Neutrophil (primary cell): ENCODE results near the gene SSX2IP.

Experiments used
- H3K27ac ChIP-seq: fragments of 200-600 bp; sonication (generic); 2 replicates; pipeline ENCODE4 v1.5.1; 2016; ENCODE audit warnings: mild to moderate bottlenecking, moderate library complexity
- H3K27me3 ChIP-seq: fragments of 200-600 bp; sonication (generic); 2 replicates; pipeline ENCODE4 v1.6.0; 2016; ENCODE audit warnings: mild to moderate bottlenecking
- H3K36me3 ChIP-seq: fragments of 200-600 bp; sonication (generic); 2 replicates; pipeline ENCODE4 v1.5.1; 2017
- H3K4me1 ChIP-seq, 2 experiments: fragments of 200-600 bp in 1 of 2; sonication (generic) in 1 of 2; 1 replicate in 1 of 2; 2 replicates in 1 of 2; pipeline versions ENCODE4 v1.5.1 to v1.6.1; 2013 to 2016; ENCODE audit warnings: low read depth in 1 of 2, low read length in 1 of 2, mild to moderate bottlenecking in 1 of 2, moderate library complexity in 1 of 2; ENCODE audit not compliant: control insufficient read depth in 1 of 2, insufficient read depth in 1 of 2
- H3K4me3 ChIP-seq, 2 experiments: fragments of 200-600 bp in 1 of 2; sonication (generic) in 1 of 2; 1 replicate in 1 of 2; 2 replicates in 1 of 2; pipeline ENCODE4 v1.5.1; 2013 to 2016; ENCODE audit warnings: low read depth in 1 of 2, low read length in 1 of 2, mild to moderate bottlenecking in 1 of 2, moderate library complexity in 1 of 2
- H3K9me3 ChIP-seq: fragments of 200-600 bp; sonication (generic); 2 replicates; pipeline ENCODE4 v1.5.1; 2016
- TF ChIP-seq, protein P1 (sequence below): fragments of 200-600 bp; sonication (generic); IDR thresholded peaks from 2 replicates; pipeline ENCODE4 v1.5.1; 2016; ENCODE audit warnings: antibody characterized with exemption

Gene SSX2IP

DNA sequence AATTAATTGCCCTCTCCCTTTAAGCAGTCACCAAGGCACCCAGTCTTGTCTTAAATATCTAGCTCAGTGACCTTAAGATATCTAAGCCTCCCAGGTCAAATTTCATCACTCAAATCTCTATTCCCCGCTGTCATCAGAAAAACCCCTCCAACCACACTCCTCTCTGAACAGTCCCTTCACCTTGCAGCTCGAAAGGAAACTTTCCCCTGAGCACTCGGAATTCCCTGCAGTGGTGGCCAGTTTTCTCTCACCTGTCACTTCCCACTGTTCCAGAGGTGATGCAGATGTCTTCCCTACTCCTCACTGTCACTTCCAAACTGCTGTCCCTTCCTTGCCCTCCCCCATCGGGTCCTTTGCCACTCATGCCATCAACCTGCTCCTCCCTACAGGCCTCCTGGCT is 15.3 kb upstream of the SSX2IP start:
- no peaks in the 10 kb centered on the region for H3K36me3 ChIP-seq
- no peaks in the 10 kb centered on the region for H3K27me3 ChIP-seq
- TF ChIP-seq, protein P1, sequence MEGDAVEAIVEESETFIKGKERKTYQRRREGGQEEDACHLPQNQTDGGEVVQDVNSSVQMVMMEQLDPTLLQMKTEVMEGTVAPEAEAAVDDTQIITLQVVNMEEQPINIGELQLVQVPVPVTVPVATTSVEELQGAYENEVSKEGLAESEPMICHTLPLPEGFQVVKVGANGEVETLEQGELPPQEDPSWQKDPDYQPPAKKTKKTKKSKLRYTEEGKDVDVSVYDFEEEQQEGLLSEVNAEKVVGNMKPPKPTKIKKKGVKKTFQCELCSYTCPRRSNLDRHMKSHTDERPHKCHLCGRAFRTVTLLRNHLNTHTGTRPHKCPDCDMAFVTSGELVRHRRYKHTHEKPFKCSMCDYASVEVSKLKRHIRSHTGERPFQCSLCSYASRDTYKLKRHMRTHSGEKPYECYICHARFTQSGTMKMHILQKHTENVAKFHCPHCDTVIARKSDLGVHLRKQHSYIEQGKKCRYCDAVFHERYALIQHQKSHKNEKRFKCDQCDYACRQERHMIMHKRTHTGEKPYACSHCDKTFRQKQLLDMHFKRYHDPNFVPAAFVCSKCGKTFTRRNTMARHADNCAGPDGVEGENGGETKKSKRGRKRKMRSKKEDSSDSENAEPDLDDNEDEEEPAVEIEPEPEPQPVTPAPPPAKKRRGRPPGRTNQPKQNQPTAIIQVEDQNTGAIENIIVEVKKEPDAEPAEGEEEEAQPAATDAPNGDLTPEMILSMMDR: no peak
- H3K27ac ChIP-seq: no peak overlapping the region
- H3K9me3 ChIP-seq: no peaks in the 10 kb centered on the region
- no peak overlapping the region for H3K4me3 ChIP-seq
- no peaks in the 10 kb centered on the region for H3K4me1 ChIP-seq

DNA sequence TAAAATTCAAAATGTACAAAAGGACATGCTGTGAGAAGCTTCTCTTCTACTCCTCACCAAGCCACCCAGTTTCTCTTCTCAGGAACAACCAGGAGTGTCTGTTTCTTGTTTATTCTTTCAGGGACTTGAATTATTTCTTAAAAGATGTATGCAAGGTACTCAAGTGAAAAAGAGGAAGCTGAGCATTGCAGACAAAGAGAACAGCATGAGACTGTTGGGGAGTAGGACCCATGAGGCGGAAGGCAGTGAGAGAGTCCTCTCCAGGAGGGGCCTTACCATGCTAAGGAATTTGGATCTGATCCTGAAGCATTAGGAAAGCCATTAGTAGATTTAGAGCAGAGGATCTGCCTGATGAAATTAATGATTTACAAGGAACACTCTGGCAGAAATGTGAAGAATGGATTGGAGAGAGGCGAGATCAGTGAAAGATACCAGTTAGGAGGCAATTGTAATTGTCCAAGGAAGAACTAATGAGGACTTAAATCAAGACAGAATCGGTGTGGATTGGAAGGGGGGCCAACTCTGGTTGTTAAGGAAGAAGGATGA is 14.7 kb upstream of the SSX2IP start:
- no peaks in the 10 kb centered on the region for H3K9me3 ChIP-seq
- H3K27me3 ChIP-seq: no peaks in the 10 kb centered on the region
- no peak overlapping the region for H3K4me3 ChIP-seq
- TF ChIP-seq, protein P1: no peak
- no peak overlapping the region for H3K27ac ChIP-seq
- H3K36me3 ChIP-seq: no peaks in the 10 kb centered on the region
- no peaks in the 10 kb centered on the region for H3K4me1 ChIP-seq

DNA sequence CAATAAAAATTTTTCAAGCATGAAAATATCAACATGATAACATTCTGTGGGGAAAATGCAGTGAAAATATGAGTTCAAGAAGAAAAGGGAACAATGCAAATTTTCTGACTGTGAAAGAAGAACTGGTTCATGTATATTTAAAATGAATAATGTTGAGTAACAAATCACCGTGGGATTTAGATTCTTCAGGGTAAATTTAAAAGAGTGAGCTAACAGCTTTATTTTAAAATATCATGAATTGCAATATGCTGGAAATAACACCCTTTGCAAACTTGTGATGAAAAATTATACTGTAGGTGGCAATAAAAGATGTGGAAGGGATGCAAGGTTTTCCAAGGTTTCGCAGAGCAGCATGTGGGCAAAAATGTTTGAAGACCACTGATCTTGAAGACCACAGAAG is 13.2 kb upstream of the SSX2IP start:
- H3K27ac ChIP-seq: no peak overlapping the region
- TF ChIP-seq, protein P1: no peak

DNA sequence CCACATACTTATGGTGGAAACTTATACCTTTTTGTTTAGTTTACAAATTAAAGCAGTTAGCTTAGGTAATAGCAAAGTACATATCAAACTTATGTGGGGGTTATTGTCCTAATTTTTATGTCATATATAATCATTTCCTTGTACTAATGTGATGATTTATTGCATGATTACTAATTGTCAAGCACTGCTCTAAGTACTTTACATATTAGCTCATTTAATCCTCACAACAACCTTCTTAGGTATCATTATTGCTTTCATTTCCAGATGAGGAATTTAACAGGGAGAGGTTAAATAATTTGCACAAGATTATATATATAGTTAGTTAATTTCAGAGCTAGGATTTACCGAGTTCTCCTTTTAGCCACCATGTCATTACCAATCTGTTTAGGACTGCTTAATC is 11.9 kb upstream of the SSX2IP start:
- no peaks in the 10 kb centered on the region for H3K4me1 ChIP-seq
- TF ChIP-seq, protein P1: no peak
- H3K36me3 ChIP-seq: no peaks in the 10 kb centered on the region
- H3K9me3 ChIP-seq: no peaks in the 10 kb centered on the region
- H3K27ac ChIP-seq: no peak overlapping the region
- no peak overlapping the region for H3K4me3 ChIP-seq
- H3K27me3 ChIP-seq: no peaks in the 10 kb centered on the region

More for the DNA sequence above, 13.2 kb upstream of the SSX2IP start:
- Histone ChIP-seq H3K36me3 (no peaks in the 10 kb centered on the region), H3K4me1 (no peaks in the 10 kb centered on the region), H3K9me3 (no peaks in the 10 kb centered on the region), H3K4me3 (no peak overlapping the region), H3K27me3 (no peaks in the 10 kb centered on the region)

DNA sequence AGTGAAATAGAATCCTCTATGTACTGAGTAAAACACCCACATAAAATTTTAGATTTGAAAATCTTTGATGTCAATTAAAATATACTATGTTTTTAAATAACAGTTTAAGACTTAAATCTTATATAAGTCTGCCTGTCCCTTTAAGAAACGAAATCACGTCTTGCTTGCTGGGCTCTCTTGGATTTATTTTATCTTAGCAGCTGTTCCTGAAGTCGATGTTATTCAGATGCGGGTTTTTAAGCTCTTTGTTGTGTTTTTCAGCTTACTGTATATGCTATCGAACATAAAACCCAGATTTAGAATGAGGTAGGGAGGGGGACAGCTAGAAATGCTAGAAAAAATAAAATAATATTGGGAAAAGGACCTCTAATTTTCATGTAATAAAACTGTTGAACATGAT is 11.1 kb upstream of the SSX2IP start:
- TF ChIP-seq, protein P1: no peak
- Histone ChIP-seq H3K27me3 (no peaks in the 10 kb centered on the region), H3K4me3 (no peak overlapping the region), H3K9me3 (no peaks in the 10 kb centered on the region), H3K4me1 (no peaks in the 10 kb centered on the region), H3K36me3 (no peaks in the 10 kb centered on the region), H3K27ac (no peak overlapping the region)

DNA sequence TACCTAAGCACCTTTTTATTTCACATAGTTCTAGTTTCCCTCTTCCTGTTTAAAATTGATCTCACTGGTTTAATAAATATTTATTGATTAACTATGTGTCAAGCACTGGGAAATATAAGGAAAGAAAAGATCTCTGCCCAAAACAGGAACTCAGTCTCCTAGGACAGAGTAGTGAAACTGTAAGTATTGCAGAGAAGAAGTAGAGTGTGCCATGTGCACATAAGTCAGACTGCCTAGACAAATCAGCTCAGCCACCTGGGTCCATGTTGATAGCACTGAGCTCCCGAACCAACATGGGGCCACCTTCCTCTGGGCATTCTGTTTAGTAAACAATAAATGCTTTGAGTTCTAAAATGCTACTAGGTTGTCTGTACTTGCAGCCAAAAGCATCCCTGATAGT is 9.8 kb upstream of the SSX2IP start:
- Histone ChIP-seq H3K9me3 (no peaks in the 10 kb centered on the region), H3K27me3 (no peaks in the 10 kb centered on the region), H3K27ac (no peak overlapping the region), H3K4me3 (no peak overlapping the region), H3K4me1 (peaks cover 2 to 3% of the 10 kb centered on the region in 2 experiments), H3K36me3 (no peaks in the 10 kb centered on the region)
- TF ChIP-seq, protein P1: no peak
